GM06990 (cell line): Measurements from ENCODE around the gene CANT1.
"Not testable (repeated sequence)": the region's sequence is repeated elsewhere in the genome, so short reads cannot be mapped to it uniquely, and the experiment has no call there.

Experiments
- DNase-seq: peaks from one replicate; pipeline ENCODE4 v3.0.0-alpha.2; 2011; ENCODE audit not compliant: insufficient read length; ENCODE audit errors: extremely low read depth
- H3K27me3 ChIP-seq: replicated peaks from 2 replicates; pipeline ENCODE4 v1.6.0; 2011; ENCODE audit warnings: low read length; ENCODE audit not compliant: control insufficient read depth, insufficient read depth
- H3K36me3 ChIP-seq: 2 replicates; pipeline ENCODE4 v1.5.1; 2011; ENCODE audit warnings: low read length; ENCODE audit not compliant: control insufficient read depth, insufficient read depth
- H3K4me3 ChIP-seq: replicated peaks from 2 replicates; pipeline ENCODE4 v1.5.1; 2011; ENCODE audit warnings: low read depth, mild to moderate bottlenecking, control low read depth, low read length
- TF ChIP-seq, protein P1 (sequence below): IDR thresholded peaks from 2 replicates; pipeline ENCODE4 v1.5.1; 2011; ENCODE audit warnings: low read length, control low read depth, mild to moderate bottlenecking, inconsistent platforms; ENCODE audit not compliant: insufficient read depth, poor library complexity, severe bottlenecking

CANT1 gene

DNA sequence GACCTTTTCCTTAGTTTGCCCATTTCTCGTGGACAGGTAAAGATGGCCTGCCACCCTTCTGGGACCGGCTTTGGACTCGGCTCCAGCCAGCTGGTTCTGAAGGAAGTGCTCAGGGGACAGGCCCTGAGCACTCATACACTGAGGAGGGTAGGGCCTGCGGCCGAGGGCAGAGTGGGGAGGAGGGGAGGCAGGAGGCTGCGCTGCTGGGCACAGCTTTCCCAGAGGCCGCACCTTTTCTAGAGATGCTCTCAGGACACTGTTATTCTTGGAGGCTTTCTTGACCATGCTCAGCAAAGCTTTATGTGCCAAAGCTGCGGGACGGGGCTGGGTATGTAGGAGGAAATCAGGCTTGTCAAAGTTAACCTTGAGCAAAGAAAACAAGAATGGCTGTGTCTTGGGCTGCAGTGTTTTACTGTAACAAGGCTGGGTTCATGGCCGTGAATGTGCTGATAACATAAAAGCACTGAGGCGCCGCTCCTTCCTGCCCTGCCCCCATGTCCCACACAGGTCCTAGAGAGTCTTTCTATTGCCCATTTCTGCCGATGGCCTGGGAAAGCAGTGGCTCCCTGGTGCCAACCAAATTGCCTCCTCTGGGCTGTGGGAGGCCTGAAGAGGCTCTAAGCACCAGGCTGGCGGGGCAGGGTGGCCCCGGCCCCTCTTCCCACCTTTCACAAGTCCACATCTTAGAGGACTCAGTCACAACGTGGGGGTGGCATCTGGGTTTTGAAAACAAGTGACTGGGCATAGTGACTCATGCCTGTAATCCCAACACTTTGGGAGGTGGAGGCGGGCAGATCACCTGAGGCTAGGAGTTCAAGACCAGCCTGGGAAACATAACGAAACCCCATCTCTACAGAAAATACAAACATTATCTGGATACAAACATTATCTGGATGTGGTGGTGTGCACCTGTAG lies 62.1 kb downstream of the CANT1 start:
- DNase-seq: no peak
- TF ChIP-seq, protein P1, sequence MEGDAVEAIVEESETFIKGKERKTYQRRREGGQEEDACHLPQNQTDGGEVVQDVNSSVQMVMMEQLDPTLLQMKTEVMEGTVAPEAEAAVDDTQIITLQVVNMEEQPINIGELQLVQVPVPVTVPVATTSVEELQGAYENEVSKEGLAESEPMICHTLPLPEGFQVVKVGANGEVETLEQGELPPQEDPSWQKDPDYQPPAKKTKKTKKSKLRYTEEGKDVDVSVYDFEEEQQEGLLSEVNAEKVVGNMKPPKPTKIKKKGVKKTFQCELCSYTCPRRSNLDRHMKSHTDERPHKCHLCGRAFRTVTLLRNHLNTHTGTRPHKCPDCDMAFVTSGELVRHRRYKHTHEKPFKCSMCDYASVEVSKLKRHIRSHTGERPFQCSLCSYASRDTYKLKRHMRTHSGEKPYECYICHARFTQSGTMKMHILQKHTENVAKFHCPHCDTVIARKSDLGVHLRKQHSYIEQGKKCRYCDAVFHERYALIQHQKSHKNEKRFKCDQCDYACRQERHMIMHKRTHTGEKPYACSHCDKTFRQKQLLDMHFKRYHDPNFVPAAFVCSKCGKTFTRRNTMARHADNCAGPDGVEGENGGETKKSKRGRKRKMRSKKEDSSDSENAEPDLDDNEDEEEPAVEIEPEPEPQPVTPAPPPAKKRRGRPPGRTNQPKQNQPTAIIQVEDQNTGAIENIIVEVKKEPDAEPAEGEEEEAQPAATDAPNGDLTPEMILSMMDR: no peak
- Histone ChIP-seq H3K27me3 (peaks cover 2% of the 10 kb centered on the region; the same call in 1 of the 2 replicates), H3K4me3 (no peak overlapping the region), H3K36me3 (no peaks in the 10 kb centered on the region)

- no peaks in the 10 kb centered on the region for H3K36me3 ChIP-seq
- TF ChIP-seq, protein P1: no peak
Observed at GRCh38 chr17:78946631-78947030, 62.9 kb downstream of the CANT1 start.

DNA sequence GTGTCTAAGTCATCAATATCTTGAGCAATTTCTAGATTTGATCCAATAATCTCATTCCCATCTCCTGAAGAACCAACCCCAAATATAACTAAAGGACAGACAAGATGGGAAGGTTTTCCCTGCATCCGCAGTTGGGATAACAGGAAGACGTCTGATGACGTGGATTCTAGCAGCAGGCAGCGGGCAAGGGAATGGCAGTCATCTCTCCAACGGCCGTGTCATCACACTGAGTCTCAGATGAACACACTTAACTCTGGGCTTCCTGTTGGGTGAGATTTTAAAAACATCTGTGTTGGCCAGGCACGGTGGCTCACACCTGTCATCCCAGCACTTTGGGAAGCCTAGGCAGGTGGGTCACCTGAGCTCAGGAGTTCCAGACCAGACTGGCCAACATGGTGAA lies 63.4 kb downstream of the CANT1 start:
- no peaks in the 10 kb centered on the region; the same call in 1 of the 2 replicates for H3K27me3 ChIP-seq
- H3K4me3 ChIP-seq: no peak overlapping the region
- no peaks in the 10 kb centered on the region for H3K36me3 ChIP-seq
- no peak for DNase-seq
- TF ChIP-seq, protein P1: no peak

More at GRCh38 chr17:78946631-78947030, 62.9 kb downstream of the CANT1 start:
- DNase-seq: no peak
- no peak overlapping the region for H3K4me3 ChIP-seq
- peaks cover under 1% of the 10 kb centered on the region; the same call in 1 of the 2 replicates for H3K27me3 ChIP-seq

GRCh38 chr17:78945455-78945854 lies 64.1 kb downstream of the CANT1 start:
- DNase-seq, H3K36me3 ChIP-seq, H3K27me3 ChIP-seq, H3K4me3 ChIP-seq: not testable (repeated sequence)

DNA sequence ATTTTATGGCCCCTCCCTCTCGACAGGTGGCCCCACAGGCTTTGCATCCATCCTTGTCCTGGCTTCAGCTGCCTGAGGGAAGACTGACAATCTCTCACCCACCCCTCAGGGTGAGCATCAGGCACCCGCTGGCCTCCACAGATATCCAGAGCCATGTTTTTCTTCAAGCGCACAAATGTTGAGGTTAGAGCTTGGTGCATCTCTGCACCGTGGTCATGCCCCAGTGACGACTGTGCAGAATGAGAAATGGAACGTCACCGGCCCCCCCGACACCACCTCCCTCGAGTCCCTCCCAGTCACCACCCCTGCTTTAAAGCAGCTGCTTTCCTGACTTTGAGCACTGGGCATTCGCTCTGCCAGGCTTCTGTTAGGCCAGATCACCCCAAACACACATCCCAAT lies 64.6 kb downstream of the CANT1 start:
- Histone ChIP-seq H3K27me3 (no peaks in the 10 kb centered on the region; the same call in 1 of the 2 replicates), H3K36me3 (no peaks in the 10 kb centered on the region), H3K4me3 (no peak overlapping the region)
- no peak for DNase-seq
- TF ChIP-seq, protein P1: no peak

DNA sequence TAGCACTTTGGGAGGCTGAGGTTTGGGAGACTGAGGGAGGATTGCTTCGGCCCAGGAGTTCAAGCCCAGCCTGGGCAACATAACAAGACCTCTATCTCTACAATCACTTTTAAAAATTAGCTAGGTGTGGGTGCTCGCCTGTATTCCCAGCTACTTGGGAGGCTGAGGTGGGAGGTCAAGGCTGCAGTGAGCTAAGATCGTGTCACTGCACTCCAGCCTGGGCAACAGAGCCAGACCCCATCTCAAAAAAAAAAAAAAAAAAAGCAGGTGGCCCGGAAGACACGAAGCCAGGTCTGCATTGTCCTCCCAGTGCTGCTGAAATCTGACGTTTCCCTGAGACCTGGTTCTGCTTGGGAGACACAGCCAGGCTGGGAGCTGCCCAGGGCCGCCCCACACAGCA lies 65.5 kb downstream of the CANT1 start:
- Histone ChIP-seq H3K36me3 (no peaks in the 10 kb centered on the region), H3K27me3 (no peaks in the 10 kb centered on the region; the same call in 1 of the 2 replicates), H3K4me3 (no peak overlapping the region)
- DNase-seq: no peak
- TF ChIP-seq, protein P1: no peak
